Endothelial cell of umbilical vein (primary cell): ENCODE results near the gene POTEG.
"Not testable (repeated sequence)": the region's sequence is repeated elsewhere in the genome, so short reads cannot be mapped to it uniquely, and the experiment has no call there.

Experiments used
- GATA2 ChIP-seq: IDR thresholded peaks from 2 replicates; pipeline ENCODE4 v1.7.0; 2011; ENCODE audit warnings: low read depth, mild to moderate bottlenecking, moderate library complexity, mixed read lengths, low read length; ENCODE audit not compliant: insufficient read length, insufficient read depth
- MAX ChIP-seq: IDR thresholded peaks from 2 replicates; pipeline ENCODE4 v1.6.1; 2011; ENCODE audit not compliant: insufficient read depth, insufficient read length
- POLR2A ChIP-seq: IDR thresholded peaks from 2 replicates; pipeline ENCODE4 v1.6.1; 2012; ENCODE audit warnings: low read depth, mild to moderate bottlenecking, control low read depth, low read length
- TF ChIP-seq, protein P1 (sequence below), 2 donors: IDR thresholded peaks; 1 replicate in 1 of 2; 2 replicates in 1 of 2; pipeline ENCODE4 v1.5.1; 2011; ENCODE audit warnings: low read length in 2 of 2, mild to moderate bottlenecking in 2 of 2, moderate library complexity in 2 of 2, control low read depth in 1 of 2, inconsistent platforms in 1 of 2, low read depth in 1 of 2; ENCODE audit not compliant: insufficient read depth in 1 of 2; ENCODE audit errors: extremely low read depth in 1 of 2

GRCh38 chr14:19362803-19363202 is 71.3 kb downstream of the POTEG start:
- TF ChIP-seq, protein P1, sequence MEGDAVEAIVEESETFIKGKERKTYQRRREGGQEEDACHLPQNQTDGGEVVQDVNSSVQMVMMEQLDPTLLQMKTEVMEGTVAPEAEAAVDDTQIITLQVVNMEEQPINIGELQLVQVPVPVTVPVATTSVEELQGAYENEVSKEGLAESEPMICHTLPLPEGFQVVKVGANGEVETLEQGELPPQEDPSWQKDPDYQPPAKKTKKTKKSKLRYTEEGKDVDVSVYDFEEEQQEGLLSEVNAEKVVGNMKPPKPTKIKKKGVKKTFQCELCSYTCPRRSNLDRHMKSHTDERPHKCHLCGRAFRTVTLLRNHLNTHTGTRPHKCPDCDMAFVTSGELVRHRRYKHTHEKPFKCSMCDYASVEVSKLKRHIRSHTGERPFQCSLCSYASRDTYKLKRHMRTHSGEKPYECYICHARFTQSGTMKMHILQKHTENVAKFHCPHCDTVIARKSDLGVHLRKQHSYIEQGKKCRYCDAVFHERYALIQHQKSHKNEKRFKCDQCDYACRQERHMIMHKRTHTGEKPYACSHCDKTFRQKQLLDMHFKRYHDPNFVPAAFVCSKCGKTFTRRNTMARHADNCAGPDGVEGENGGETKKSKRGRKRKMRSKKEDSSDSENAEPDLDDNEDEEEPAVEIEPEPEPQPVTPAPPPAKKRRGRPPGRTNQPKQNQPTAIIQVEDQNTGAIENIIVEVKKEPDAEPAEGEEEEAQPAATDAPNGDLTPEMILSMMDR (IDR thresholded peaks at IDR 0.05; ENCODE audit: extremely low read depth in 1 of 2, insufficient read depth in 1 of 2, low read depth in 1 of 2, low read length in 2 of 2), result not testable (repeated sequence)
- not testable (repeated sequence) for TF ChIP-seq POLR2A, GATA2, MAX
